ENCODE results near the gene FABP6. TPM values are rescaled to one million over a fixed set of nuclear protein-coding genes. Genes with fewer than 3 reads are reported as not detected.

FABP6 gene
- total RNA-seq, 1 experiment from 2014 or later: 5.2 TPM

DNA sequence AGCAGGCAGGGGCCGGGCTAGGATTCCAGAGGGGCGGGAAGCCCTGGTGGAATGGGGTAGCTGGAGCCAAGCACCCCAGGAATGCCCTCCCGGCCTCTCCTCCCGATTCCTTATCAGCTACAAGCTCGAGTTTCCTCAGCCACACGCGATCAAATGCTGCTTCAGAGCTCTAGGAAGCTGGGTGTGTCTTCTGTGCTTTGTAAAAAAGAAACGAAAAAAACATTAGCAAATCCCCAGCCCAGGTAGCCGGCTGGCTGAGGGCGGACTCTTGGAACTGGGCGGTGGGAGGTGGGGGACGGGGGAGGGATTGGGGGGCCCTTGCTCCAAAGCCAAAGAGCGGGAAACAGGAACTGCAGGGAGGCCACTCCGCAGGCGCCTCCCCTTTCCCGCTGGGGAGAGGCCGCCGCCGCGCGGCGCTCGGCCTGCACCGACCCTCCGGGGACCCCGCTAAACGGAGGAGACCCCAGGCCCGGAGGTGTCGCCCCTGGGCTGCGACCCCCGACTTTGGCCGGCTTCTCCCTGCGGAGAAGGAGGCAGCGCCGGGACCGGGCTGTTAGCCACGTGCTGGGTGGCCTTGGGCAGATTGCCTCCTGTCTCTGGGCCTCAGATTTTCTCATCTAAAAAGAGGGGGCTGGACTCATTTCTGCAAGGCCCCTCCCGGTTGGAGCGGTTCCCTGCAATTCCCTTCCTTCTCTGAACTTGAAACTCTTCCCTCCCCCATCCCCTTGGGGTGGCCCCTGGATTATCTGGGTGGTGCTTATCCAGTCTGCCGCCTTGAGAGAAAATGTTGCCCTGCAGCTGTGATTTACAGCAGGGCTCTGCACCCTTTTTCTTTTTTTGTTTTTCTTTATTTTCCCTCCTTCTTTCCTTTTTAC, 40.9 kb upstream of the FABP6 start:
- Histone ChIP-seq H3K23ac (ENCODE audit: insufficient read length, low read depth, low read length) (no peak overlapping the region), H3K79me2 (ENCODE audit: insufficient read depth, low read length) (no peaks in the 10 kb centered on the region), H3K4me2 (ENCODE audit: insufficient read depth, insufficient read length, low read length) (peak overlapping the region; percentile 47), H4K20me1 (ENCODE audit: control insufficient read depth, insufficient read depth, insufficient read length) (no peaks in the 10 kb centered on the region), H3K9ac (ENCODE audit: extremely low read depth, insufficient read length, low read length) (peak overlapping the region; percentile 81), H3K23me2 (ENCODE audit: insufficient read length, low read depth, low read length, poor library complexity, severe bottlenecking) (no peaks in the 10 kb centered on the region), H3K9me3 (ENCODE audit: control insufficient read depth, low read depth, low read length) (peaks cover 4% of the 10 kb centered on the region), H3K27me3 (ENCODE audit: insufficient read depth, low read length) (no peaks in the 10 kb centered on the region), H3K56ac (ENCODE audit: insufficient read length, low read depth, low read length) (no peak overlapping the region), H2BK120ac (ENCODE audit: low read depth, low read length, poor library complexity, severe bottlenecking) (peak overlapping the region; percentile 63), H2AK5ac (ENCODE audit: insufficient read length, low read length) (no peak overlapping the region), H4K5ac (ENCODE audit: insufficient read length, low read depth, low read length) (no peak overlapping the region), H3K14ac (ENCODE audit: insufficient read depth, low read length) (peak overlapping the region; percentile 95; the same call in 1 of the 2 replicates), H4K8ac (replicated peaks; ENCODE audit: insufficient read length, low read depth, low read length) (no peak overlapping the region), H2BK20ac (ENCODE audit: low read depth, low read length, poor library complexity, severe bottlenecking) (no peak overlapping the region), H3K4me1 (ENCODE audit: insufficient read depth, low read length) (no peaks in the 10 kb centered on the region; the same call in 1 of the 2 replicates), H2AFZ (ENCODE audit: low read length) (no peak overlapping the region), H3K18ac (ENCODE audit: insufficient read length, low read depth, low read length) (peak overlapping the region; percentile 91), H4K91ac (ENCODE audit: insufficient read length, low read depth, low read length) (no peak overlapping the region), H3K27ac (ENCODE audit: insufficient read length, low read depth, low read length) (peak overlapping the region; percentile 93), H2BK5ac (ENCODE audit: insufficient read length, low read length) (no peak overlapping the region), H3K4ac (ENCODE audit: low read depth, low read length) (no peak overlapping the region), H3T11ph (ENCODE audit: low read length) (no peak overlapping the region), H2BK15ac (ENCODE audit: low read depth, low read length) (no peak overlapping the region), H2BK12ac (ENCODE audit: insufficient read length, low read depth, low read length) (no peak overlapping the region), H3K79me1 (ENCODE audit: insufficient read depth, low read depth, low read length, poor library complexity, severe bottlenecking) (no peaks in the 10 kb centered on the region)
- H3K4me1 Mint-ChIP-seq: peaks cover 11 to 25% of the 10 kb centered on the region in 2 experiments
- TF ChIP-seq CTCF (conservative IDR thresholded peaks at IDR 0.05): no peak; the same call in 2 of the 3 replicates
- peaks cover 23 to 31% of the 10 kb centered on the region in 2 experiments for H3K9me3 Mint-ChIP-seq
- peaks cover 16 to 30% (median 22%) of the 10 kb centered on the region in 3 experiments for H3K36me3 Mint-ChIP-seq (ENCODE audit: insufficient read depth in 1 of 3, low read depth in 3 of 3)
- DNase-seq: peak; percentile 79
- H3K27me3 Mint-ChIP-seq (ENCODE audit: low read depth): peaks cover 7% of the 10 kb centered on the region
- no CpG with 5 or more reads among the region's 40 CpGs for WGBS (ENCODE audit: extremely low coverage, insufficient read length, low lambda C conversion rate)
- peak overlapping the region; percentile 29 to 61 for H3K4me3 Mint-ChIP-seq
- H3K27ac Mint-ChIP-seq: peak overlapping the region; percentile 85 to 96 (median 96)

Measured in H9 (cell line).